ENCODE results near the gene ARHGAP10. TPM values are rescaled to one million over a fixed set of nuclear protein-coding genes. Genes with fewer than 3 reads are reported as not detected.
A peak's percentile ranks its signal among the peaks of the same experiment; 100 is the strongest.

Gene ARHGAP10
- total RNA-seq, 1 experiment from 2014 or later, result 6.1 TPM

DNA sequence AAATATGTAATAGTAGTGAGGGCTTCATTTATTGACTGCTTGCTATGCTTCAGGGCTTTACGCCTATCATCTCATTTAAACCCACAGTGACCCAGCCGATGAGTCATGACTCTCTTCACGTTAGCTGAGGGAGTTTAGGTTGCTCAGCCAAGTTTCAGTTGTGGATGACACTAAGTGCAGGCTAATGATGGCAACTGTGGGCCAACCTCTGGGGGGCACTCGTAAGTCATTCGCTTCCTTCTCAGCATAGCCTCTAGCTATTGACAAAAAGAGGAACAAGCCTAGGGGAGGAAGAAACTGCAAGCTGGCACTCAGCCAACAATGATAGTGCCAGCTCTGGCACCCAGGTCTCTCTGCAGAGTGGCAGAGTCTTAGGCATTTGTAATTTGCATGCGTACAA is 325.0 kb downstream of the ARHGAP10 start:
- no TSS peak for BruUV-seq (replicated peaks)
- CTCF ChIA-PET, result no interaction called here

DNA sequence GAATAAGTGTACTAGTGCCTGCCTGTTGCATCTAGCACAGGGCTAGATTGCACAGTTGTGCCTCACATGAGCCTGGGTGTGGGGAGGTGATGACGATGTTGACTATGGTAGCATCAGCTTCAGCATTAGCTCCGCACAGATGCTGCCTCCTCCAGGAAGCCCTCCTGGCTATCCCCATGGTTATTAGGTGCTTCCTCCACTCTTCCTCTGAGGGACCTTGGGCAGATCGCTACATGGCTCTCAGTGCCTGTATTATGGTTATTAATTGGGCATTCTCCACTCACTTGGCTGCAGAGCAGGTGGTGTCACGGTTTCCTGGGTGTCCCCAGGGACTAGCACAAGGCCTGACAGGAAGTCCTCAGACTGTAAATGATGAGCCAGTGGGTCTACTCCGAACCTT is 325.6 kb downstream of the ARHGAP10 start:
- BruUV-seq (replicated peaks), result no TSS peak
- peaks cover 36% of the 10 kb centered on the region for H3K4me1 Mint-ChIP-seq (ENCODE audit: low read depth, unreplicated experiment)
- no peaks in the 10 kb centered on the region for H3K36me3 Mint-ChIP-seq (ENCODE audit: insufficient read depth, unreplicated experiment)
- H3K9me3 Mint-ChIP-seq (ENCODE audit: low read depth, unreplicated experiment), result no peaks in the 10 kb centered on the region
- DNase-seq, result no peak
- CTCF ChIA-PET, result no interaction called here
- intact Hi-C loops (cut with micrococcal nuclease; ENCODE audit: unreplicated experiment), result loop anchor here (5.0 to 10.0 kb wide), 2 partner anchors 157 to 385 kb away; partner anchors contain the start of gene NR3C2
- no peak overlapping the region for H3K27ac Mint-ChIP-seq (ENCODE audit: unreplicated experiment)
- TF ChIP-seq, protein P1, sequence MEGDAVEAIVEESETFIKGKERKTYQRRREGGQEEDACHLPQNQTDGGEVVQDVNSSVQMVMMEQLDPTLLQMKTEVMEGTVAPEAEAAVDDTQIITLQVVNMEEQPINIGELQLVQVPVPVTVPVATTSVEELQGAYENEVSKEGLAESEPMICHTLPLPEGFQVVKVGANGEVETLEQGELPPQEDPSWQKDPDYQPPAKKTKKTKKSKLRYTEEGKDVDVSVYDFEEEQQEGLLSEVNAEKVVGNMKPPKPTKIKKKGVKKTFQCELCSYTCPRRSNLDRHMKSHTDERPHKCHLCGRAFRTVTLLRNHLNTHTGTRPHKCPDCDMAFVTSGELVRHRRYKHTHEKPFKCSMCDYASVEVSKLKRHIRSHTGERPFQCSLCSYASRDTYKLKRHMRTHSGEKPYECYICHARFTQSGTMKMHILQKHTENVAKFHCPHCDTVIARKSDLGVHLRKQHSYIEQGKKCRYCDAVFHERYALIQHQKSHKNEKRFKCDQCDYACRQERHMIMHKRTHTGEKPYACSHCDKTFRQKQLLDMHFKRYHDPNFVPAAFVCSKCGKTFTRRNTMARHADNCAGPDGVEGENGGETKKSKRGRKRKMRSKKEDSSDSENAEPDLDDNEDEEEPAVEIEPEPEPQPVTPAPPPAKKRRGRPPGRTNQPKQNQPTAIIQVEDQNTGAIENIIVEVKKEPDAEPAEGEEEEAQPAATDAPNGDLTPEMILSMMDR (IDR thresholded peaks at IDR 0.05; ENCODE audit: unreplicated experiment), result no peak
- H3K27me3 Mint-ChIP-seq (ENCODE audit: unreplicated experiment), result no peaks in the 10 kb centered on the region
- H3K4me3 Mint-ChIP-seq (ENCODE audit: low read depth, unreplicated experiment), result no peak overlapping the region

More for the DNA sequence above, 325.0 kb downstream of the ARHGAP10 start:
- Mint-ChIP-seq H3K9me3 (ENCODE audit: low read depth, unreplicated experiment) (no peaks in the 10 kb centered on the region), H3K27me3 (ENCODE audit: unreplicated experiment) (no peaks in the 10 kb centered on the region), H3K36me3 (ENCODE audit: insufficient read depth, unreplicated experiment) (no peaks in the 10 kb centered on the region), H3K27ac (ENCODE audit: unreplicated experiment) (no peak overlapping the region), H3K4me3 (ENCODE audit: low read depth, unreplicated experiment) (no peak overlapping the region), H3K4me1 (ENCODE audit: low read depth, unreplicated experiment) (peaks cover 32% of the 10 kb centered on the region)
- TF ChIP-seq, protein P1 (IDR thresholded peaks at IDR 0.05; ENCODE audit: unreplicated experiment), result no peak
- DNase-seq, result peak; percentile 28
- intact Hi-C loops (cut with micrococcal nuclease; ENCODE audit: unreplicated experiment), result loop anchor here (5.0 to 10.0 kb wide), 2 partner anchors 158 to 385 kb away; partner anchors contain the start of gene NR3C2

DNA sequence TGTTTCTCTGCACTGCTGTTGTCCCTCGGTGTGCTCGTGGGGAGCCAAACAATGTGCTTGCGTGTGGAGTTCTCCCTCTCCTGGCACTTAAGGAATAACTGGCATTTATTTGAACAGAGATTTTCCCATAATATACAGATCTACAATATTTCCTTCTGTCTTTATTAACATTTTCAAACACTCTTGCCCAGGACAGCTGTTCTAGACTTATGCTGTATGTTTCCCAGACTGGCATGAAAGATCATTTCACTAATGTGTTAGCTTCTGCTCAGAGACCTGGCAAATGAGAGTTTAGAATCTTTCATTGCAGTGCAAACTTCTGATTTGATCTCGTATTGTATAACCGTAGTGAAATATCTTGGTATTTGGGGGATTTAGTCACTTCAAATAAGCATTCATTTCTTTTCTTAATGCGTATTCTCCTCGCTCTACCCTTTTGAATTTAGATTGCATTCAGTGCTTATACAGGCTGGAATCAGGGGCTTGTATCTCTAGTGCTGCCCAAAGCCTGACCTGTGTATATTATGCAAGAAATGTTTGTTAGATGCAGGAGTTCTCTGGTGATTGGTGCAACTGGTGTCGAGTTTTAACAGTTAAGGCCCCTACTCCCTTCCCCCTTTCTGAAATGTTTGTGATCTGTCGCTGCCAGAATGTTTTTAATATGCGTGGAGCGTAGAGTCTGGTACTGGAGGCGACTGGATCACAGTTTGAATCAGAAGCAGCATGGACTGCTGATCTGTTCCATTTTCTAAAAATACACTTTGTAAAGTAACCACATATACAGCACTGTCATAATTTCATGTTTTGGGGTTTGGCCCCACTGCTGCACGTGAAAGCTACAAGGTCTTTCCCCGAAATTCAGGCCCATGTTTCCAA is 326.3 kb downstream of the ARHGAP10 start:
- H3K4me3 Mint-ChIP-seq (ENCODE audit: low read depth, unreplicated experiment), result no peak overlapping the region
- H3K36me3 Mint-ChIP-seq (ENCODE audit: insufficient read depth, unreplicated experiment), result no peaks in the 10 kb centered on the region
- TF ChIP-seq, protein P1 (IDR thresholded peaks at IDR 0.05; ENCODE audit: unreplicated experiment), result no peak
- BruUV-seq (replicated peaks), result no TSS peak
- DNase-seq, result no peak
- H3K27ac Mint-ChIP-seq (ENCODE audit: unreplicated experiment), result no peak overlapping the region
- H3K27me3 Mint-ChIP-seq (ENCODE audit: unreplicated experiment), result no peaks in the 10 kb centered on the region
- H3K9me3 Mint-ChIP-seq (ENCODE audit: low read depth, unreplicated experiment), result no peaks in the 10 kb centered on the region
- CTCF ChIA-PET, result no interaction called here
- H3K4me1 Mint-ChIP-seq (ENCODE audit: low read depth, unreplicated experiment), result peaks cover 36% of the 10 kb centered on the region
- intact Hi-C loops (cut with micrococcal nuclease; ENCODE audit: unreplicated experiment), result loop anchor here (5.0 to 10.0 kb wide), 2 partner anchors 157 to 384 kb away; partner anchors contain the start of gene NR3C2

DNA sequence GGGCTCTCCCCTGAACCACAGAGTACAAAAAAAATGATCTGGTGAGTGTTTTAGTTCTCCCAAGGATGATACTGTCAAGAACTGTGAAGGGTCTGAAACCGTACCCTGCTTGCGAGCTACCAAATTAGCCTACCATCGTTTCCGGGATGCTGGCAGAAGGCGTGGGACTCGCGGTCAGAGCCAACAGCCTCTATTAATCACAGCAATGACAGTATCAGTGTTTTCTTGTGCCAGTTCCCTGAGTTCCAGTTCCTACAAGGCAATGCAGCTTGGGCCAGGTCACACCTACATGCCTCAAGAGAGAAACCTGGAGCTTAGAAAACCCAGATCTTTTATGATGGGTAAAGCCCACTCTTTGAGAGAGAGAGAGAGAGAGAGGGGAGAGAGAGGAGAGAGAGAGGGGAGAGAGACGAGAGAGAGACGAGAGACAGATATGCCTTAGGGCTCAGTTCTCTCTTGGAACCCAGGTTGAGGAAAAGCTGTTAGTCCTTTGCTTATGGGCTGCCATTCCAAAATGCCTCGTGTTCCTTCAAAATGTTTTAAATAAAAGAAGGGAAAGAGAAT is 327.8 kb downstream of the ARHGAP10 start:
- CTCF ChIA-PET, result interaction anchor here (0.6 to 0.7 kb wide), 3 partner anchors 39 to 243 kb away, joined by 3 to 5 read pairs (median 5); no protein-coding TSS in a partner anchor

More for the DNA sequence above, 327.8 kb downstream of the ARHGAP10 start:
- Mint-ChIP-seq H3K4me1 (ENCODE audit: low read depth, unreplicated experiment) (peaks cover 36% of the 10 kb centered on the region), H3K9me3 (ENCODE audit: low read depth, unreplicated experiment) (no peaks in the 10 kb centered on the region), H3K4me3 (ENCODE audit: low read depth, unreplicated experiment) (no peak overlapping the region), H3K27me3 (ENCODE audit: unreplicated experiment) (no peaks in the 10 kb centered on the region), H3K36me3 (ENCODE audit: insufficient read depth, unreplicated experiment) (no peaks in the 10 kb centered on the region), H3K27ac (ENCODE audit: unreplicated experiment) (peak overlapping the region; percentile 25)
- peak; percentile 5 for DNase-seq
- no TSS peak for BruUV-seq (replicated peaks)
- TF ChIP-seq, protein P1 (IDR thresholded peaks at IDR 0.05; ENCODE audit: unreplicated experiment), result no peak
- intact Hi-C loops (cut with micrococcal nuclease; ENCODE audit: unreplicated experiment), result loop anchor here (5.0 to 10.0 kb wide), 2 partner anchors 155 to 383 kb away; partner anchors contain the start of gene NR3C2

All from Calu3 (cell line).